Measurements from ENCODE around the gene OR51B6. TPM values are rescaled to one million over a fixed set of nuclear protein-coding genes. Genes with fewer than 3 reads are reported as not detected.

OR51B6 gene, protein sequence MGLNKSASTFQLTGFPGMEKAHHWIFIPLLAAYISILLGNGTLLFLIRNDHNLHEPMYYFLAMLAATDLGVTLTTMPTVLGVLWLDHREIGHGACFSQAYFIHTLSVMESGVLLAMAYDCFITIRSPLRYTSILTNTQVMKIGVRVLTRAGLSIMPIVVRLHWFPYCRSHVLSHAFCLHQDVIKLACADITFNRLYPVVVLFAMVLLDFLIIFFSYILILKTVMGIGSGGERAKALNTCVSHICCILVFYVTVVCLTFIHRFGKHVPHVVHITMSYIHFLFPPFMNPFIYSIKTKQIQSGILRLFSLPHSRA
- not detected in 2 replicates for total RNA-seq

DNA sequence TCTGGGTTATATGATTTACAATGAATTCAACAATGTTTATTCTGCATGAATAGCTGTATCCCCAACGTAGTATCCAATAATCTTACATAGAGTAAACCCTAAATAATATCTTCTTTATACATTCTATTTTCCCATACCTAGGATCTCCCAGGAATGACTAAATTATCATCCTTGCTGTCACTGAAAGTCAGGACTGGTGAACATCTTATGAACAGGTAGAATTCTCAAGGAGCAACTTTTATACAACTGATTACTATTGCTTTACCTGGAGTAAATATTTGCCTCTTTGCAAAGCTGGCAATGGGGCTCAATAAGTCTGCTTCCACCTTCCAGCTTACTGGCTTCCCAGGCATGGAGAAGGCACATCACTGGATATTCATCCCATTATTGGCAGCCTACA lies at the start of gene OR51B6:
OR51B6 (plus strand) TSS at position 301 of the 400 bp plus-strand sequence; CDS start at position 301, 0 bp downstream.

DNA sequence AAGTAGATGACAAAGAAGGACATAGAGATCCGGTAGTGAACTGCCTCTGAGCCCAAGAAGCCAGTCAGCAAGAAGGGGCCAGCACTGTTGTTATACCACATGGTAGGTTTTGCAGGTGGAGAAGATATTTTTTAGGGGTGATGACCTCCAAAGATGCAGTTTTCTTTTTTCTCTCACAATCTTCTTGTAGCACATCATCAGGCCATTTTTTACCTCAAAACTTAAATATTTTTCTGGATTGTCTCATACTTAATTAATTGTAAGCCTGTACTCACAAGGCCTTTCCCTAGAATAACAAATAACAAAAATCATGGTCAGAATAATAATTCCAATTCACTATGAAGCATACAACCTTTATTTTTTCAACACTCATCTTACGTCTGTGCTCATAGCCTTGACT lies 49.5 kb upstream of the OR51B6 start, which contains the start of gene OR51B4:
OR51B4 (minus strand) TSS at position 101 of the 400 bp plus-strand sequence; CDS start at position 101, 0 bp downstream.

DNA sequence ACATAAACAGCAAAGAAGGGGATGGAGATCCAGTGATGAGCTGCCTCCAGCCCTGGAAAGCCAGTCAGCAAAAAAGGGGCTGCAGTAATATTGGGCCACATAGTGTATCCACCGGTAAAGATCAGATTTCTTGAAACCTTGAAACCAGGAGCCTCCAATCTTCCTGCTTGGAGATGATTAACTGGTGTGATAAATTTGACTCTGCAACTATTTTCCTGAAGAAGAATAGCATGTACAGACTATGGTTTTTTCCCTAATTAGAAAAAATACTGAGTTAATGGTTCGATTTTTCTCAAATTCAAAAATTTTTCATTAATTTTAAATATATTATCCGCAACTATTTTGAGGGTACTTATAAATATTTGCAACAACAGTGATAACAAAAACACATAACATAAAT lies 27.1 kb upstream of the OR51B6 start, which contains the start of gene OR51B2:
OR51B2 (minus strand) TSS at position 101 of the 400 bp plus-strand sequence; CDS start at position 101, 0 bp downstream.

DNA sequence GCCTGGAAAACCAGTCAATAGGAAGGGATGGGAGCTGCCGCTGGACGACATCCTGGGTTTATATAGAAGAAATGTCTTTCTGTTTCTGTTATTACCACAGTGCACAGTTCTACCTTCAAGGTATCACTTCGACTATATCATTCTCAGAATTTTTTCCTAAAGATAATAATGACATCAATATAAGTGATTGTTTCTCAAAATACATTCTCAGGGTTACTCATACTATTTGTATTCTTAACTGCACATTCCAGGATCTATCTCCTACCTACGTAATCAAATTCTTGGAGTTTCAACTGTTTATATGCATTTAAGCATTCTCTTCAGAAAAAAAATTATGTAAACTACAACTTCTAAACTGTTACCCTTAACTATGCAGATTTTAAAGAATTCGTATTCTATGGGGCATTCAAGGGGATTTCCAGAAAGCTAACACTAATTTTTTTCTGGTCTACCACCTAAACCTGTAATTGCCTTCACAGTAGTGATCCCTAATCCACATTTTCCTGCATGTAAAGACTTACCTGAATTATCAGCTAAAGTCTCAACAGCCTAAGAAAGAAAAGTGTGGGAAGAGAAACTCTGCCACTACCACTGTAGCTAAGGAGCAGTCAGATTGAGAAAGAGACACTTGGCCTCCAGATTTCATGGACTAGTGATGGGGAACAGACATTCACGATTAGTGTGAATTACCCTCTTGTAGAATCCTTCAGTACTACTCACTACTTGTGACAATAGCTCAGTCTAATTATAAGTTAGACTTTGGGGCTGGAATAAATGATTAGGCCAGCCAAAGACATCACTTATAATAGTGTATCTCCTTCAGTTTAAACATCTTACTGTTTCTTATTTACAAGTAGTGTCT lies 7.6 kb upstream of the OR51B6 start, which contains the start of gene OR51B5:
OR51B5 (minus strand) TSS at position 51 of the 862 bp plus-strand sequence; CDS start at position 51, 0 bp downstream.

DNA sequence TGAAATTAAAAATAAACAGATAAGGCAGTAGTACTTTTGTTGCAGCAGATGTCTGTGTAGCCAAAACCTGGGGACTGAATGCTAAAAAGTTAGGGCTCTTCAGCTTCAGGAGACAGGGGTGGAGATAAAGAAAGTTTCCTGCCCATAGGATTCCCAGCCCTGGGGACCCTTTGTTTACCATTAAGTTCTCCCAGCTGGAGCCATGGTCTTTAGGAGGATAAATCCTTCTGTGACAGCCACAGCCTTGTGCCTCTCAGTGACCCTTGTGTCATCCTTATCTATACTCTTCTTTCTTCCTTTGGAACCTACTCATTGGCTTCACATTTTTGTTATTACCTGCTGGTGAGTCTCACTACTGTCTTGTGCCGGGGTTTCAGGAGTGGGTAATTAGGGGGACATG lies 32.3 kb downstream of the OR51B6 start, which contains the start of gene OR51M1:
OR51M1 (plus strand) TSS at position 237 of the 400 bp plus-strand sequence. CDS start 5,587 bp downstream, outside the sequence.

Small RNA genes within 50 kb of the gene (small RNA-seq; reads per million reads assigned to genes)
- gene AC104389.3: not detected

Other genes with a start within 250 kb of the OR51B6 start
- gene OR52A5, start 213.2 kb upstream of the OR51B6 start, total RNA-seq: not detected in 2 replicates
- gene OR52A1, start 196.8 kb upstream of the OR51B6 start, total RNA-seq: not detected in 2 replicates
- not detected in 2 replicates for gene OR51V1, start 150.8 kb upstream of the OR51B6 start, total RNA-seq
- gene HBB, start 124.4 kb upstream of the OR51B6 start, total RNA-seq: not detected in 2 replicates
- gene HBD, start 117.0 kb upstream of the OR51B6 start, total RNA-seq: not detected in 2 replicates
- gene HBG1, start 101.7 kb upstream of the OR51B6 start, total RNA-seq: not detected in 2 replicates
- not detected in 2 replicates for gene HBG2, start 96.7 kb upstream of the OR51B6 start, total RNA-seq
- gene HBE1, start 81.6 kb upstream of the OR51B6 start, total RNA-seq: not detected in 2 replicates
- not detected in 2 replicates for gene OR51B4, start 49.6 kb upstream of the OR51B6 start, total RNA-seq
- gene OR51B2, start 27.2 kb upstream of the OR51B6 start, total RNA-seq: not detected in 2 replicates
- gene OR51B5, start 8.0 kb upstream of the OR51B6 start, total RNA-seq: not detected in 2 replicates
- gene OR51M1, start 32.3 kb downstream of the OR51B6 start, total RNA-seq: not detected in 2 replicates
- not detected in 2 replicates for gene OR51Q1, start 70.6 kb downstream of the OR51B6 start, total RNA-seq
- gene OR51I1, start 90.0 kb downstream of the OR51B6 start, total RNA-seq: not detected in 2 replicates
- gene OR51I2, start 97.8 kb downstream of the OR51B6 start, total RNA-seq: not detected in 2 replicates
- gene OR52D1, start 137.2 kb downstream of the OR51B6 start, total RNA-seq: not detected in 2 replicates
- not detected in 2 replicates for gene UBQLN3, start 158.4 kb downstream of the OR51B6 start, total RNA-seq
- under 0.01 and 0.10 TPM in 2 replicates for gene UBQLNL, start 165.2 kb downstream of the OR51B6 start, total RNA-seq
- gene OR52H1, start 197.0 kb downstream of the OR51B6 start, total RNA-seq: 0.65 TPM in 1 of 2 replicates, not detected in the other
- gene OR52B6, start 229.4 kb downstream of the OR51B6 start, total RNA-seq: not detected in 2 replicates
- 2.1 and 2.3 TPM in 2 replicates for gene TRIM6, start 245.1 kb downstream of the OR51B6 start, total RNA-seq